K562 (cell line): ENCODE data around the gene TDG. TPM values are rescaled to one million over a fixed set of nuclear protein-coding genes. Genes with fewer than 3 reads are reported as not detected.

Source experiments
- ATAC-seq: fragments of 200-7000 bp; cut with Tn5 transposase; 3 replicates; pipeline ENCODE4 v1.9.1; 2020; ENCODE audit warnings: moderate library complexity
- BruUV-seq: library from RNA; stranded (reverse); fragments of 400-500 nt; replicated peaks from 2 replicates; lab custom pipeline; 2021; lab: Mats Ljungman, UMichigan
- CTCF ChIA-PET: fragments of 300-600 bp; formaldehyde crosslinking; extraction: SDS; loops from one replicate; lab custom pipeline; 2021; ENCODE audit warnings: low intra/inter-chr PET ratio; lab: Yijun Ruan, JAX
- POLR2A ChIA-PET: fragments of 300-600, 350-650 bp; sonication (Branson Sonifier 250); formaldehyde crosslinking; extraction: SDS; loops from one replicate; lab custom pipeline; 2021; ENCODE audit warnings: antibody characterized with exemption, inconsistent platforms; lab: Yijun Ruan, JAX
- DNase-seq, 4 experiments: peaks; one replicate each; pipeline versions ENCODE4 v3.0.0 to v3.0.0-alpha.2; 2011 to 2018; ENCODE audit warnings: low spot score in 3 of 4, mixed read lengths in 3 of 4; ENCODE audit errors: extremely low read depth in 1 of 4
- FAIRE-seq: peaks from 2 replicates; lab custom pipeline; 2011; peaks lifted over from hg19 to GRCh38; lab: Jason Lieb, UNC
- H2AFZ ChIP-seq: 2 replicates; pipeline ENCODE4 v1.6.0; 2011; ENCODE audit warnings: low read depth, low read length, control low read depth, inconsistent platforms
- H3K27ac ChIP-seq: fragments of 200-600 bp; 3 replicates; pipeline ENCODE4 v1.8.0; 2011; ENCODE audit warnings: low read depth, mild to moderate bottlenecking, control low read depth, inconsistent platforms, low read length, moderate library complexity, mixed read lengths; ENCODE audit errors: extremely low read depth
- H3K27me3 ChIP-seq, 2 experiments: fragments of 300-600 bp in 1 of 2; 2 replicates in 1 of 2; 3 replicates in 1 of 2; pipeline versions ENCODE4 v1.6.0 to v1.8.0; 2011; ENCODE audit warnings: inconsistent platforms in 2 of 2, low read length in 2 of 2, mild to moderate bottlenecking in 1 of 2, mixed read lengths in 1 of 2, moderate library complexity in 1 of 2; ENCODE audit not compliant: control insufficient read depth in 2 of 2, insufficient read depth in 2 of 2
- H3K36me3 ChIP-seq: fragments of 300-600 bp; 3 replicates; pipeline ENCODE4 v1.8.0; 2011; ENCODE audit warnings: mild to moderate bottlenecking, low read length, inconsistent platforms; ENCODE audit not compliant: control insufficient read depth, insufficient read depth
- H3K4me1 ChIP-seq, 2 experiments: fragments of 200-600 bp in 1 of 2; replicated peaks in 1 of 2; 2 replicates in 1 of 2; 3 replicates in 1 of 2; pipeline versions ENCODE4 v1.5.1 to v1.8.0; 2011; ENCODE audit warnings: inconsistent platforms in 2 of 2, low read length in 2 of 2, mild to moderate bottlenecking in 1 of 2, mixed read lengths in 1 of 2, moderate library complexity in 1 of 2; ENCODE audit not compliant: control insufficient read depth in 2 of 2, insufficient read depth in 2 of 2
- H3K4me2 ChIP-seq: 2 replicates; pipeline ENCODE4 v1.6.1; 2011; ENCODE audit warnings: low read length, control low read depth, inconsistent platforms, mixed read lengths; ENCODE audit not compliant: insufficient read depth
- H3K4me3 ChIP-seq: fragments of 200-600 bp; sonication (generic), shearing (Covaris generic); 2 replicates; pipeline ENCODE4 v1.5.1; 2016; ENCODE audit warnings: control low read depth, inconsistent platforms
- H3K79me2 ChIP-seq: fragments of 200-600 bp; 3 replicates; pipeline ENCODE4 v1.8.0; 2011; ENCODE audit warnings: low read length, inconsistent platforms; ENCODE audit not compliant: control insufficient read depth, insufficient read depth
- H3K9ac ChIP-seq, 2 experiments: 2 replicates each; pipeline versions ENCODE4 v1.6.0 to v1.6.1; 2011; ENCODE audit warnings: low read depth in 2 of 2, low read length in 2 of 2, control low read depth in 1 of 2, inconsistent platforms in 1 of 2, mild to moderate bottlenecking in 1 of 2, mixed read lengths in 1 of 2; ENCODE audit not compliant: insufficient read depth in 1 of 2
- H3K9me1 ChIP-seq: one replicate; pipeline ENCODE4 v1.6.0; 2011; ENCODE audit warnings: inconsistent platforms, mild to moderate bottlenecking, low read length, moderate library complexity; ENCODE audit not compliant: control insufficient read depth, insufficient read depth
- H3K9me3 ChIP-seq: replicated peaks from 2 replicates; pipeline ENCODE4 v1.5.1; 2011; ENCODE audit warnings: low read depth, low read length, inconsistent platforms; ENCODE audit not compliant: control insufficient read depth, insufficient read depth
- H4K20me1 ChIP-seq: replicated peaks from 2 replicates; pipeline ENCODE4 v1.6.1; 2011; ENCODE audit warnings: low read length, inconsistent platforms, mixed read lengths; ENCODE audit not compliant: control insufficient read depth, insufficient read depth
- BRCA1 ChIP-seq, 2 experiments: fragments of 450-650 bp in 1 of 2; sonication (generic) in 1 of 2; formaldehyde crosslinking in 1 of 2; IDR thresholded peaks; 2 replicates each; pipeline versions ENCODE4 v1.5.0 to v1.6.1; 2017 to 2020; ENCODE audit warnings: mild to moderate bottlenecking in 1 of 2, missing genetic modification reagents in 1 of 2
- E2F6 ChIP-seq, 2 experiments: IDR thresholded peaks; 2 replicates each; pipeline ENCODE4 v1.6.1; 2011; ENCODE audit warnings: borderline replicate concordance in 1 of 2, control low read depth in 1 of 2, low read depth in 1 of 2, low read length in 1 of 2, mild to moderate bottlenecking in 1 of 2, mixed read lengths in 1 of 2, moderate library complexity in 1 of 2; ENCODE audit not compliant: insufficient read depth in 1 of 2, insufficient read length in 1 of 2, poor library complexity in 1 of 2, severe bottlenecking in 1 of 2; ENCODE audit errors: extremely low read depth in 1 of 2
- ELK3 ChIP-seq: fragments of 450-650 bp; formaldehyde crosslinking; IDR thresholded peaks from 2 replicates; pipeline ENCODE4 v1.4.0; 2020; ENCODE audit warnings: mild to moderate bottlenecking
- HDAC6 ChIP-seq: IDR thresholded peaks from 2 replicates; pipeline ENCODE4 v1.6.1; 2012; ENCODE audit warnings: low read depth, mild to moderate bottlenecking, control low read depth, inconsistent platforms, low read length, moderate library complexity
- IRF2 ChIP-seq: sonication (generic); formaldehyde crosslinking; IDR thresholded peaks from 2 replicates; pipeline ENCODE4 v1.8.1; 2022; ENCODE audit warnings: mild to moderate bottlenecking, missing genetic modification reagents
- MLX ChIP-seq, 2 experiments: fragments of 450-650 bp in 1 of 2; sonication (generic) in 1 of 2; formaldehyde crosslinking; conservative IDR thresholded peaks; 2 replicates each; pipeline versions ENCODE4 v1.4.0 to v1.8.1; 2020 to 2022; ENCODE audit warnings: mild to moderate bottlenecking in 1 of 2, missing genetic modification reagents in 1 of 2
- OTX1 ChIP-seq: fragments of 450-650 bp; formaldehyde crosslinking; IDR thresholded peaks from 2 replicates; pipeline ENCODE4 v1.4.0; 2022; ENCODE audit warnings: mild to moderate bottlenecking
- POLR2G ChIP-seq: fragments of 200-400 bp; formaldehyde crosslinking; IDR thresholded peaks from 2 replicates; pipeline ENCODE4 v1.6.1; 2017; ENCODE audit warnings: low read depth, mild to moderate bottlenecking, antibody characterized with exemption, low read length, moderate library complexity
- ZNF583 ChIP-seq: fragments of 250-450 bp; sonication (Bioruptor Pico); IDR thresholded peaks from 2 replicates; pipeline ENCODE4 v1.4.0; 2020
- ZNF584 ChIP-seq: fragments of 200-800 bp; sonication (Bioruptor generic); IDR thresholded peaks from 2 replicates; pipeline ENCODE4 v1.6.1; 2016; ENCODE audit warnings: low read depth, mild to moderate bottlenecking, missing genetic modification characterization, missing compliant biosample characterization
- WGBS: fragments of 100-300 bp; shearing (Covaris generic); methylation state at CpG from one replicate; pipeline ENCODE4 v1.1.6; 2016; ENCODE audit warnings: low coverage, mixed read lengths; ENCODE audit not compliant: insufficient coverage; ENCODE audit errors: missing lambda C conversion rate; 5-methylcytosine and 5-hydroxymethylcytosine counted together
- in situ Hi-C: fragments of 300-500 bp; cut with MboI; formaldehyde crosslinking; loops from 4 replicates; pipeline ENCODE4 v1.15.0; 2018; ENCODE audit warnings: inconsistent platforms, mixed read lengths
- intact Hi-C: fragments of 100-400 bp; cut with micrococcal nuclease; formaldehyde crosslinking; loops from 2 replicates; pipeline ENCODE4 v1.14.2; 2022
- polyA plus RNA-seq, 8 experiments: library from polyadenylated mRNA; depleted of rRNA in 4 of 8; stranded (reverse) in 5 of 8; unstranded in 3 of 8; fragments of >200 nt; fragmentation: Nextera tagmentation in 2 of 8; fragmentation: Illumina TruSeq in 1 of 8; extraction: Ambion mirVana in 2 of 8; extraction: Trizol in 1 of 8; gene quantifications; 2 replicates each; pipeline versions ENCODE4 v1.2.1 to v1.2.3, GENCODE V29; 2011 to 2014; ENCODE audit warnings: inconsistent platforms in 1 of 8, missing spikeins in 1 of 8
- total RNA-seq, 7 experiments: library from RNA; depleted of rRNA in 6 of 7; stranded (reverse); fragments of >200 nt in 6 of 7; fragmentation: Illumina TruSeq in 2 of 7; extraction: Trizol in 2 of 7; gene quantifications; 2 replicates each; pipeline versions ENCODE4 v1.2.1 to v1.2.3, GENCODE V29; 2011 to 2021; ENCODE audit warnings: low replicate concordance in 1 of 7
- TF ChIP-seq, protein P1 (sequence below): fragments of 450-650 bp; IDR thresholded peaks from 2 replicates; pipeline ENCODE4 v1.6.1; 2014; ENCODE audit warnings: low read depth, mild to moderate bottlenecking, moderate library complexity, borderline replicate concordance
- TF ChIP-seq, protein P2 (sequence below): sonication (generic); formaldehyde crosslinking; IDR thresholded peaks from 2 replicates; pipeline ENCODE4 v1.8.0; 2022; ENCODE audit warnings: mild to moderate bottlenecking, missing genetic modification reagents

The TDG gene
- total and polyA plus RNA-seq, 9 of the 15 experiments (the other 6 are each of a cell fraction or from before 2014, with no cell fraction given): 37.6 to 77.2 (median 64.0) TPM

GRCh38 chr12:103930787-103931735, 34.6 kb upstream of the TDG start:
- ChIA-PET CTCF (no interaction called here), POLR2A (interaction anchor here (0.6 to 1.9 kb wide), 5 partner anchors 9 to 317 kb away, joined by 4 to 17 read pairs (median 7); no protein-coding TSS in a partner anchor)
- Histone ChIP-seq H3K27ac (peak overlapping the region; percentile 92), H4K20me1 (peaks cover 19% of the 10 kb centered on the region), H2AFZ (peak overlapping the region; percentile 81), H3K9me1 (no peaks in the 10 kb centered on the region), H3K36me3 (peaks cover 51% of the 10 kb centered on the region), H3K79me2 (peaks cover 57% of the 10 kb centered on the region), H3K4me1 (peaks cover 7 to 18% of the 10 kb centered on the region in 2 experiments), H3K4me2 (peak overlapping the region; percentile 99), H3K9me3 (no peaks in the 10 kb centered on the region), H3K4me3 (peak overlapping the region; percentile 89), H3K27me3 (no peaks in the 10 kb centered on the region), H3K9ac (peak overlapping the region; percentile 98)
- ATAC-seq: peak; percentile 26
- in situ Hi-C loops: loop anchor here (5.0 kb wide), 1 partner anchor 104 kb away; no protein-coding TSS in a partner anchor
- TSS peak; percentile 39 for BruUV-seq
- under 1% methylated on average over 35 of the region's 37 CpGs for WGBS
- intact Hi-C loops: no loop called here
- peak; percentile 61 for FAIRE-seq
- peak; percentile 47 to 72 (median 58) for DNase-seq
- no peak for TF ChIP-seq ZNF583 (CRISPR knock-in tag)
- no peak for TF ChIP-seq BRCA1 (IDR thresholded peaks at IDR 0.05)
- no peak for TF ChIP-seq BRCA1 (CRISPR knock-in tag; IDR thresholded peaks at IDR 0.05)
- no peak for TF ChIP-seq ZNF584
- no peak for TF ChIP-seq OTX1 (CRISPR knock-in tag)
- no peak for TF ChIP-seq HDAC6
- no peak for TF ChIP-seq IRF2 (CRISPR knock-in tag)
- TF ChIP-seq, protein P1, sequence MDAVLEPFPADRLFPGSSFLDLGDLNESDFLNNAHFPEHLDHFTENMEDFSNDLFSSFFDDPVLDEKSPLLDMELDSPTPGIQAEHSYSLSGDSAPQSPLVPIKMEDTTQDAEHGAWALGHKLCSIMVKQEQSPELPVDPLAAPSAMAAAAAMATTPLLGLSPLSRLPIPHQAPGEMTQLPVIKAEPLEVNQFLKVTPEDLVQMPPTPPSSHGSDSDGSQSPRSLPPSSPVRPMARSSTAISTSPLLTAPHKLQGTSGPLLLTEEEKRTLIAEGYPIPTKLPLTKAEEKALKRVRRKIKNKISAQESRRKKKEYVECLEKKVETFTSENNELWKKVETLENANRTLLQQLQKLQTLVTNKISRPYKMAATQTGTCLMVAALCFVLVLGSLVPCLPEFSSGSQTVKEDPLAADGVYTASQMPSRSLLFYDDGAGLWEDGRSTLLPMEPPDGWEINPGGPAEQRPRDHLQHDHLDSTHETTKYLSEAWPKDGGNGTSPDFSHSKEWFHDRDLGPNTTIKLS: no peak
- TF ChIP-seq MLX (CRISPR knock-in tag; conservative IDR thresholded peaks at IDR 0.05): no peak
- TF ChIP-seq, protein P2, sequence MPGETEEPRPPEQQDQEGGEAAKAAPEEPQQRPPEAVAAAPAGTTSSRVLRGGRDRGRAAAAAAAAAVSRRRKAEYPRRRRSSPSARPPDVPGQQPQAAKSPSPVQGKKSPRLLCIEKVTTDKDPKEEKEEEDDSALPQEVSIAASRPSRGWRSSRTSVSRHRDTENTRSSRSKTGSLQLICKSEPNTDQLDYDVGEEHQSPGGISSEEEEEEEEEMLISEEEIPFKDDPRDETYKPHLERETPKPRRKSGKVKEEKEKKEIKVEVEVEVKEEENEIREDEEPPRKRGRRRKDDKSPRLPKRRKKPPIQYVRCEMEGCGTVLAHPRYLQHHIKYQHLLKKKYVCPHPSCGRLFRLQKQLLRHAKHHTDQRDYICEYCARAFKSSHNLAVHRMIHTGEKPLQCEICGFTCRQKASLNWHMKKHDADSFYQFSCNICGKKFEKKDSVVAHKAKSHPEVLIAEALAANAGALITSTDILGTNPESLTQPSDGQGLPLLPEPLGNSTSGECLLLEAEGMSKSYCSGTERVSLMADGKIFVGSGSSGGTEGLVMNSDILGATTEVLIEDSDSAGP (CRISPR knock-in tag): peak; percentile 53; the same call in 1 of the 2 replicates
- TF ChIP-seq ELK3 (CRISPR knock-in tag): no peak
- TF ChIP-seq E2F6 (IDR thresholded peaks at IDR 0.05; ENCODE audit: borderline replicate concordance in 1 of 2, extremely low read depth in 1 of 2, insufficient read depth in 1 of 2, insufficient read length in 1 of 2, low read depth in 1 of 2, low read length in 1 of 2, poor library complexity in 1 of 2, severe bottlenecking in 1 of 2): no peak
- TF ChIP-seq POLR2G: no peak
